Nephron (organoid): ENCODE data around the gene AUH.

Experiments used
- H3K27ac Mint-ChIP-seq, 3 experiments: 2 replicates each; pipeline ENCODE4 v1.8.0; 2020; ENCODE audit warnings: mixed read lengths in 3 of 3, mild to moderate bottlenecking in 2 of 3, moderate library complexity in 1 of 3
- H3K27me3 Mint-ChIP-seq: 2 replicates; pipeline ENCODE4 v1.8.0; 2021; ENCODE audit warnings: low read depth, mild to moderate bottlenecking, moderate library complexity, mixed read lengths
- H3K36me3 Mint-ChIP-seq: 2 replicates; pipeline ENCODE4 v1.8.0; 2020; ENCODE audit warnings: low read depth, mixed read lengths
- H3K4me1 Mint-ChIP-seq: 2 replicates; pipeline ENCODE4 v1.8.0; 2020; ENCODE audit warnings: mixed read lengths
- H3K4me3 Mint-ChIP-seq, 3 experiments: 2 replicates each; pipeline ENCODE4 v1.8.0; 2020; ENCODE audit warnings: mild to moderate bottlenecking in 3 of 3, mixed read lengths in 3 of 3, moderate library complexity in 2 of 3
- H3K9me3 Mint-ChIP-seq: 2 replicates; pipeline ENCODE4 v1.8.0; 2020; ENCODE audit warnings: mixed read lengths
- CTCF ChIP-seq, 3 experiments: fragments of 200-600 bp; sonication (generic); IDR thresholded peaks; one replicate each; pipeline ENCODE4 v1.5.0; 2021; ENCODE audit warnings: antibody characterized with exemption in 3 of 3; ENCODE audit not compliant: unreplicated experiment in 3 of 3

AUH gene

GRCh38 chr9:91240596-91241165, 121.0 kb downstream of the AUH start:
- no peak overlapping the region for H3K27ac Mint-ChIP-seq
- no peaks in the 10 kb centered on the region for H3K36me3 Mint-ChIP-seq
- no peak overlapping the region for H3K4me3 Mint-ChIP-seq
- no peak for TF ChIP-seq CTCF (IDR thresholded peaks at IDR 0.05; ENCODE audit: unreplicated experiment in 3 of 3)
- H3K27me3 Mint-ChIP-seq = no peaks in the 10 kb centered on the region
- no peaks in the 10 kb centered on the region for H3K9me3 Mint-ChIP-seq
- no peaks in the 10 kb centered on the region for H3K4me1 Mint-ChIP-seq

- Mint-ChIP-seq H3K4me1 (no peaks in the 10 kb centered on the region), H3K36me3 (no peaks in the 10 kb centered on the region), H3K27me3 (no peaks in the 10 kb centered on the region), H3K4me3 (no peak overlapping the region), H3K27ac (no peak overlapping the region), H3K9me3 (no peaks in the 10 kb centered on the region)
- no peak for TF ChIP-seq CTCF (IDR thresholded peaks at IDR 0.05; ENCODE audit: unreplicated experiment in 3 of 3)
Observed at GRCh38 chr9:91239367-91240111, 122.2 kb downstream of the AUH start.

DNA sequence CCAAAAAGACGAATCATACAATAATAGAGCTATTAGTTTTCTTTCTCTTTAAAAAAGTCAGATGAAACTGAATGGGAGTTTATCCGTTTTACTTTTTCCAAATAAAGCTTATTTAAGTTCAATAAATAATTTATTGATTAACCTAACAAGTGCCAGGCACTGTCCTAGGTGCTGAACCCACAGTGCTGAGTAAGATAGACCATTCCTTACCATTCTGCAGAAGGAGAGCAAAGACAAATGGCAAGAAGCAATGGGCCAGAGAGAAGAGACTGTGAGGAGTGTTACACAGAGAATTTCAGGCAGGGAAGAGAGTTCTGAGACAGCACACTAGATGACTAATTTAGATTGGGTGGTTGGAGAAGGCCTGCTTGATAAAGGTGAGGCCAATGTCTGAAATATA, 127.2 kb downstream of the AUH start:
- Mint-ChIP-seq H3K27ac (no peak overlapping the region), H3K27me3 (no peaks in the 10 kb centered on the region), H3K4me1 (no peaks in the 10 kb centered on the region), H3K36me3 (peaks cover 9% of the 10 kb centered on the region), H3K9me3 (peaks cover 5% of the 10 kb centered on the region), H3K4me3 (no peak overlapping the region)
- TF ChIP-seq CTCF (IDR thresholded peaks at IDR 0.05; ENCODE audit: unreplicated experiment in 3 of 3) = no peak

DNA sequence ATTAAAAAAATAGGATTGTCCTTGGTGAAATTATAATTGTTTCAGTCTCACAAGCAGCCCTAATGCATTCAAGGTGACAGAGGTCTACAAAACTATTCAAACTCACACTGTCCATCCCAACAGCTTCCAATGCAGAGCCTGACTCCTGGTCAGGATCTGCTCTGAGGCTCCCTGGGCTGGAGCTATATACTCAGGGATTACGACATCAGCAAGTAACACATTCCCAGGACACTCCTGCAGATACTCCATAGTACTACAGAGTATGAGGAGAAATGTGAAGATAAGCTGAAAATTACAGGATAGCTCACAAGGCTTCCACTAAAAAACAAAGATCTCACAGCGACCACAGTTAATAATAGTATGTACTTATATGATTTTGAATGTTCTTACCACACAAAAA, 130.1 kb downstream of the AUH start:
- TF ChIP-seq CTCF (IDR thresholded peaks at IDR 0.05; ENCODE audit: unreplicated experiment in 3 of 3) = no peak

DNA sequence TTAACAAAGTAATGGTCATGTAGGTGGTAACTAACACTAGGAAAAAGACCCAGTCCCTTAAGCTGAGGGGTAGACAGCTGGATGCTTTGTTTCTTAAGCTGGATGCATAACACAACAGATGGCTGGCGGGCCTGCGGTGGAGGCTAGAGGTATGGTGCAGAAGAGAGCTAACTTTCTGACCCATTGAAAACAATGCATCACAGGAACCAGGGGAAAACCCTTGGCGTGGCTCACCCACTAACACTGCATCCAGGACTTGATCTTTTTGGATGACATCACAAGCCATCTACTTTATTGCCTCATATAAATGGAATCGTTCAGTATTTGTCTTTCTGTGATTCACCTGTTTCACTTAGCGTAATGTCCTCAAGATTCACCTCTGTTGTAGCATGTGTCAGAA, 138.7 kb downstream of the AUH start:
- H3K4me3 Mint-ChIP-seq = no peak overlapping the region
- H3K4me1 Mint-ChIP-seq = peaks cover 21% of the 10 kb centered on the region
- H3K9me3 Mint-ChIP-seq = peaks cover 2% of the 10 kb centered on the region
- peaks cover 30% of the 10 kb centered on the region for H3K36me3 Mint-ChIP-seq
- no peak for TF ChIP-seq CTCF (IDR thresholded peaks at IDR 0.05; ENCODE audit: unreplicated experiment in 3 of 3)
- no peaks in the 10 kb centered on the region for H3K27me3 Mint-ChIP-seq
- no peak overlapping the region for H3K27ac Mint-ChIP-seq

More for the DNA sequence above, 130.1 kb downstream of the AUH start:
- H3K27me3 Mint-ChIP-seq = no peaks in the 10 kb centered on the region
- peaks cover 12% of the 10 kb centered on the region for H3K36me3 Mint-ChIP-seq
- H3K4me3 Mint-ChIP-seq = no peak overlapping the region
- peaks cover 7% of the 10 kb centered on the region for H3K9me3 Mint-ChIP-seq
- H3K27ac Mint-ChIP-seq = no peak overlapping the region
- H3K4me1 Mint-ChIP-seq = no peaks in the 10 kb centered on the region

DNA sequence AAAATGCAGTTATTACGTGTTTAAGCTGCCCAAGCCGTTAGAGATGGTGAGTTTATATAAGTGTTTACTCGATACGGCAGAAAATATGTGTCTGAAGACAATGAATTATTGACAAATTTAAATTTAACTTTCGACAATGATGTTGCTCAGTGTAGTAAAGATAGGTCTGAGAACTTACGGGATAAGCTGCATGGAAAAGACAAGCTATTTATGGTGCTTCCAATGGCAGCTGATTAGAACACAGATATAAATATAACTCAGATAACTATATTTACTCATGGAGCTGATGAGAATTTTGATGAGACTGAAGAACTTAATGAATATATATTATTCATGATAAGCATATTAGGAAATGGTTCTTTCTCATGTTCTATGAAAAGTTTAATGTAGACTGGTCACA, 139.3 kb downstream of the AUH start:
- no peak overlapping the region for H3K4me3 Mint-ChIP-seq
- peaks cover 32% of the 10 kb centered on the region for H3K36me3 Mint-ChIP-seq
- no peak overlapping the region for H3K27ac Mint-ChIP-seq
- peaks cover 21% of the 10 kb centered on the region for H3K4me1 Mint-ChIP-seq
- no peaks in the 10 kb centered on the region for H3K27me3 Mint-ChIP-seq
- H3K9me3 Mint-ChIP-seq = peaks cover 2% of the 10 kb centered on the region
- TF ChIP-seq CTCF (IDR thresholded peaks at IDR 0.05; ENCODE audit: unreplicated experiment in 3 of 3) = no peak
